Activated T-helper 2 cell treated with anti-CD3 and anti-CD28 coated beads, Interferon-gamma antibody, Interleukin-2, Interleukin-4, amounts not matched to agents 10 μg/mL and 5 μg/mL and 100 μg/mL, durations not matched to agents 14 hours and 24 hours and 36 hours (primary cell): ENCODE measurements around the gene NCKAP5. TPM values are rescaled to one million over a fixed set of nuclear protein-coding genes. Genes with fewer than 3 reads are reported as not detected.

Source experiments
- DNase-seq: peaks from one replicate; pipeline ENCODE4 v3.0.0; 2021; ENCODE audit warnings: low spot score
- H3K27ac Mint-ChIP-seq: one replicate; pipeline ENCODE4 v1.8.0; 2021; ENCODE audit warnings: mixed read lengths
- H3K27me3 Mint-ChIP-seq: one replicate; pipeline ENCODE4 v1.8.0; 2021; ENCODE audit warnings: low read depth, mixed read lengths
- H3K36me3 Mint-ChIP-seq: one replicate; pipeline ENCODE4 v1.8.0; 2021; ENCODE audit warnings: low read depth, mixed read lengths
- H3K4me1 Mint-ChIP-seq: one replicate; pipeline ENCODE4 v1.8.0; 2021; ENCODE audit warnings: low read depth, mixed read lengths
- H3K4me3 Mint-ChIP-seq: one replicate; pipeline ENCODE4 v1.8.0; 2021; ENCODE audit warnings: low read depth, mild to moderate bottlenecking, moderate library complexity, mixed read lengths
- H3K9me3 Mint-ChIP-seq: one replicate; pipeline ENCODE4 v1.8.0; 2021; ENCODE audit warnings: mixed read lengths
- intact Hi-C: fragments of 100-400 bp; cut with micrococcal nuclease; formaldehyde crosslinking; loops from one replicate; pipeline ENCODE4 v1.15.1; 2023
- total RNA-seq: library from RNA; stranded (reverse); gene quantifications from 2 replicates; pipeline ENCODE4 v1.2.3, GENCODE V29; 2022

NCKAP5 gene
- total RNA-seq, 1 donor from 2014 or later, result not detected

GRCh38 chr2:132760971-132761370 lies 807.3 kb downstream of the NCKAP5 start:
- H3K4me3 Mint-ChIP-seq, result no peak overlapping the region
- intact Hi-C loops, result no loop called here
- H3K36me3 Mint-ChIP-seq, result no peaks in the 10 kb centered on the region
- no peaks in the 10 kb centered on the region for H3K9me3 Mint-ChIP-seq
- DNase-seq, result no peak
- no peaks in the 10 kb centered on the region for H3K4me1 Mint-ChIP-seq
- H3K27ac Mint-ChIP-seq, result no peak overlapping the region
- H3K27me3 Mint-ChIP-seq, result no peaks in the 10 kb centered on the region

GRCh38 chr2:132760405-132760804 lies 807.9 kb downstream of the NCKAP5 start:
- no peaks in the 10 kb centered on the region for H3K27me3 Mint-ChIP-seq

GRCh38 chr2:132758995-132759394 lies 809.3 kb downstream of the NCKAP5 start:
- Mint-ChIP-seq H3K36me3 (no peaks in the 10 kb centered on the region), H3K4me3 (no peak overlapping the region), H3K9me3 (no peaks in the 10 kb centered on the region), H3K4me1 (no peaks in the 10 kb centered on the region), H3K27me3 (no peaks in the 10 kb centered on the region), H3K27ac (no peak overlapping the region)
- intact Hi-C loops, result no loop called here
- no peak for DNase-seq

More at GRCh38 chr2:132760405-132760804, 807.9 kb downstream of the NCKAP5 start:
- no peaks in the 10 kb centered on the region for H3K9me3 Mint-ChIP-seq
- no peak overlapping the region for H3K4me3 Mint-ChIP-seq
- no peaks in the 10 kb centered on the region for H3K36me3 Mint-ChIP-seq
- intact Hi-C loops, result no loop called here
- H3K4me1 Mint-ChIP-seq, result no peaks in the 10 kb centered on the region
- DNase-seq, result no peak
- no peak overlapping the region for H3K27ac Mint-ChIP-seq

- Mint-ChIP-seq H3K4me3 (no peak overlapping the region), H3K36me3 (no peaks in the 10 kb centered on the region), H3K27me3 (no peaks in the 10 kb centered on the region), H3K4me1 (no peaks in the 10 kb centered on the region), H3K9me3 (no peaks in the 10 kb centered on the region), H3K27ac (no peak overlapping the region)
- intact Hi-C loops, result no loop called here
- no peak for DNase-seq
Measured at GRCh38 chr2:132757676-132758075, 810.6 kb downstream of the NCKAP5 start.

- intact Hi-C loops, result no loop called here
- Mint-ChIP-seq H3K4me1 (no peaks in the 10 kb centered on the region), H3K27me3 (no peaks in the 10 kb centered on the region), H3K4me3 (no peak overlapping the region), H3K36me3 (no peaks in the 10 kb centered on the region), H3K27ac (no peak overlapping the region), H3K9me3 (no peaks in the 10 kb centered on the region)
- no peak for DNase-seq
Measured at GRCh38 chr2:132757002-132757589, 811.2 kb downstream of the NCKAP5 start.

GRCh38 chr2:132754867-132755472 lies 813.3 kb downstream of the NCKAP5 start:
- no peaks in the 10 kb centered on the region for H3K27me3 Mint-ChIP-seq
- DNase-seq, result no peak
- intact Hi-C loops, result no loop called here
- H3K4me1 Mint-ChIP-seq, result no peaks in the 10 kb centered on the region
- no peaks in the 10 kb centered on the region for H3K9me3 Mint-ChIP-seq
- H3K36me3 Mint-ChIP-seq, result no peaks in the 10 kb centered on the region
- no peak overlapping the region for H3K27ac Mint-ChIP-seq
- H3K4me3 Mint-ChIP-seq, result no peak overlapping the region

GRCh38 chr2:132754392-132754791 lies 813.9 kb downstream of the NCKAP5 start:
- Mint-ChIP-seq H3K36me3 (no peaks in the 10 kb centered on the region), H3K27me3 (no peaks in the 10 kb centered on the region), H3K27ac (no peak overlapping the region), H3K4me3 (no peak overlapping the region), H3K9me3 (no peaks in the 10 kb centered on the region), H3K4me1 (no peaks in the 10 kb centered on the region)
- DNase-seq, result no peak
- intact Hi-C loops, result no loop called here

- no peaks in the 10 kb centered on the region for H3K27me3 Mint-ChIP-seq
- no peak overlapping the region for H3K4me3 Mint-ChIP-seq
- DNase-seq, result no peak
- H3K4me1 Mint-ChIP-seq, result no peaks in the 10 kb centered on the region
- no peaks in the 10 kb centered on the region for H3K36me3 Mint-ChIP-seq
- no peaks in the 10 kb centered on the region for H3K9me3 Mint-ChIP-seq
- intact Hi-C loops, result no loop called here
- no peak overlapping the region for H3K27ac Mint-ChIP-seq
Measured at GRCh38 chr2:132752421-132753206, 815.6 kb downstream of the NCKAP5 start.

- Mint-ChIP-seq H3K27ac (no peak overlapping the region), H3K36me3 (no peaks in the 10 kb centered on the region), H3K4me1 (no peaks in the 10 kb centered on the region), H3K4me3 (no peak overlapping the region), H3K9me3 (no peaks in the 10 kb centered on the region), H3K27me3 (no peaks in the 10 kb centered on the region)
- intact Hi-C loops, result no loop called here
- no peak for DNase-seq
Measured at GRCh38 chr2:132751836-132752235, 816.4 kb downstream of the NCKAP5 start.

GRCh38 chr2:132750606-132751005 lies 817.7 kb downstream of the NCKAP5 start:
- no peak overlapping the region for H3K27ac Mint-ChIP-seq
- no peak overlapping the region for H3K4me3 Mint-ChIP-seq
- no peak for DNase-seq
- H3K36me3 Mint-ChIP-seq, result no peaks in the 10 kb centered on the region
- H3K9me3 Mint-ChIP-seq, result no peaks in the 10 kb centered on the region
- no peaks in the 10 kb centered on the region for H3K27me3 Mint-ChIP-seq
- no peaks in the 10 kb centered on the region for H3K4me1 Mint-ChIP-seq
- intact Hi-C loops, result no loop called here

GRCh38 chr2:132747046-132747445 lies 821.2 kb downstream of the NCKAP5 start:
- Mint-ChIP-seq H3K27ac (no peak overlapping the region), H3K4me3 (no peak overlapping the region), H3K36me3 (no peaks in the 10 kb centered on the region), H3K9me3 (no peaks in the 10 kb centered on the region), H3K27me3 (no peaks in the 10 kb centered on the region), H3K4me1 (no peaks in the 10 kb centered on the region)
- no peak for DNase-seq
- intact Hi-C loops, result no loop called here

- DNase-seq, result no peak
- intact Hi-C loops, result no loop called here
- H3K9me3 Mint-ChIP-seq, result no peaks in the 10 kb centered on the region
- no peak overlapping the region for H3K4me3 Mint-ChIP-seq
- H3K36me3 Mint-ChIP-seq, result no peaks in the 10 kb centered on the region
- no peaks in the 10 kb centered on the region for H3K27me3 Mint-ChIP-seq
- no peaks in the 10 kb centered on the region for H3K4me1 Mint-ChIP-seq
- H3K27ac Mint-ChIP-seq, result no peak overlapping the region
Measured at GRCh38 chr2:132741754-132742153, 826.5 kb downstream of the NCKAP5 start.

- Mint-ChIP-seq H3K27ac (no peak overlapping the region), H3K4me3 (no peak overlapping the region), H3K9me3 (no peaks in the 10 kb centered on the region), H3K4me1 (no peaks in the 10 kb centered on the region), H3K27me3 (no peaks in the 10 kb centered on the region), H3K36me3 (no peaks in the 10 kb centered on the region)
- intact Hi-C loops, result no loop called here
- no peak for DNase-seq
Measured at GRCh38 chr2:132740081-132740720, 828.1 kb downstream of the NCKAP5 start.
